HG03139 (cell line): Measurements from ENCODE around the gene MIS18BP1.
"Not testable (repeated sequence)": the region's sequence is repeated elsewhere in the genome, so short reads cannot be mapped to it uniquely, and the experiment has no call there.

Source experiments
- ATAC-seq: cut with Tn5 transposase; IDR thresholded peaks from one replicate; pipeline ENCODE4 v1.9.1; 2021; ENCODE audit not compliant: unreplicated experiment

The MIS18BP1 gene

GRCh38 chr14:45253070-45253753, at the start of gene MIS18BP1:
MIS18BP1 (minus strand) TSS chr14:45253202; CDS start chr14:45247286, 5,916 bp downstream.
- peak; percentile 80 for ATAC-seq

GRCh38 chr14:45298423-45299117, 45.6 kb upstream of the MIS18BP1 start:
- no peak for ATAC-seq

- not testable (repeated sequence) for ATAC-seq
Measured at GRCh38 chr14:45294796-45295195, 41.8 kb upstream of the MIS18BP1 start.

GRCh38 chr14:45290547-45290946, 37.5 kb upstream of the MIS18BP1 start:
- no peak for ATAC-seq

GRCh38 chr14:45287610-45288009, 34.6 kb upstream of the MIS18BP1 start:
- no peak for ATAC-seq

GRCh38 chr14:45284802-45285201, 31.8 kb upstream of the MIS18BP1 start:
- ATAC-seq: no peak

- ATAC-seq: not testable (repeated sequence)
Measured at GRCh38 chr14:45281731-45282400, 28.9 kb upstream of the MIS18BP1 start.

GRCh38 chr14:45271858-45272537, 19.0 kb upstream of the MIS18BP1 start:
- ATAC-seq: no peak

- no peak for ATAC-seq
Measured at GRCh38 chr14:45270031-45270430, 17.0 kb upstream of the MIS18BP1 start.

GRCh38 chr14:45267071-45267470, 14.1 kb upstream of the MIS18BP1 start:
- no peak for ATAC-seq

GRCh38 chr14:45262637-45263036, 9.6 kb upstream of the MIS18BP1 start:
- no peak for ATAC-seq

- no peak for ATAC-seq
Measured at GRCh38 chr14:45261209-45261608, 8.2 kb upstream of the MIS18BP1 start.

- ATAC-seq: no peak
Measured at GRCh38 chr14:45258805-45259204, 5.8 kb upstream of the MIS18BP1 start.

- no peak for ATAC-seq
Measured at GRCh38 chr14:45258073-45258472, 5.1 kb upstream of the MIS18BP1 start.

GRCh38 chr14:45254771-45255170, 1.8 kb upstream of the MIS18BP1 start:
- no peak for ATAC-seq

GRCh38 chr14:45253754-45254310, 830 bp upstream of the MIS18BP1 start:
- ATAC-seq: no peak

- no peak for ATAC-seq
Measured at GRCh38 chr14:45252366-45253069, 484 bp downstream of the MIS18BP1 start.

GRCh38 chr14:45251912-45252311, 1.1 kb downstream of the MIS18BP1 start:
- ATAC-seq: peak; percentile 54

- no peak for ATAC-seq
Measured at GRCh38 chr14:45249856-45250575, 3.0 kb downstream of the MIS18BP1 start.

GRCh38 chr14:45247427-45247826, 5.6 kb downstream of the MIS18BP1 start:
- ATAC-seq: no peak
